HCT116 (cell line): ENCODE measurements around the gene TRIM4. TPM values are rescaled to one million over a fixed set of nuclear protein-coding genes. Genes with fewer than 3 reads are reported as not detected.
A peak's percentile ranks its signal among the peaks of the same experiment; 100 is the strongest.
"Not testable (repeated sequence)": the region's sequence is repeated elsewhere in the genome, so short reads cannot be mapped to it uniquely, and the experiment has no call there.

ENCODE experiments used
- ATAC-seq: fragments of 200-7000 bp; cut with Tn5 transposase; 2 replicates; pipeline ENCODE4 v1.9.1; 2020; ENCODE audit warnings: mild to moderate bottlenecking, moderate library complexity
- BruUV-seq: library from RNA; stranded (reverse); fragments of 400-500 nt; replicated peaks from 2 replicates; lab custom pipeline; 2021; lab: Mats Ljungman, UMichigan
- CTCF ChIA-PET: fragments of 300-600 bp; sonication (Branson Sonifier 250); formaldehyde crosslinking; loops from one replicate; lab custom pipeline; 2021; ENCODE audit warnings: antibody characterized with exemption; lab: Charles Lee
- POLR2A ChIA-PET: fragments of 300-600, 350-600 bp; sonication (Branson Sonifier 250); formaldehyde crosslinking; loops from one replicate; lab custom pipeline; 2021; ENCODE audit warnings: antibody characterized with exemption; lab: Charles Lee
- RAD21 ChIA-PET, 2 experiments: fragments of 300-600 bp; sonication (Branson Sonifier 250); formaldehyde crosslinking; loops; one replicate each; lab custom pipeline; 2023; ENCODE audit warnings: low total read pairs in 2 of 2; ENCODE audit not compliant: uncharacterized antibody in 2 of 2, unreplicated experiment in 2 of 2, low non-redundant PET in 1 of 2; lab: Charles Lee
- DNase-seq: peaks from one replicate; pipeline ENCODE4 v3.0.0-alpha.2; 2010; ENCODE audit warnings: low read depth, low spot score
- H2AFZ ChIP-seq: fragments of 200-600 bp; shearing (Covaris generic), sonication (generic); 2 replicates; pipeline ENCODE4 v1.6.1; 2017; ENCODE audit warnings: low read depth, mixed run types, mixed read lengths, antibody characterized with exemption, low read length; ENCODE audit not compliant: poor library complexity, severe bottlenecking
- H3K27ac ChIP-seq: 2 replicates; pipeline ENCODE4 v1.5.1; 2012; ENCODE audit warnings: low read depth, low read length
- H3K27me3 ChIP-seq: fragments of 200-600 bp; sonication (generic); 2 replicates; pipeline ENCODE4 v1.6.1; 2016; ENCODE audit warnings: mixed run types, low read length, mixed read lengths; ENCODE audit not compliant: insufficient read depth
- H3K36me3 ChIP-seq, 2 experiments: fragments of 200-500 bp in 1 of 2; fragments of 200-600 bp in 1 of 2; sonication (Bioruptor generic) in 1 of 2; sonication (generic) in 1 of 2; 2 replicates each; pipeline versions ENCODE4 v1.5.1 to v1.6.1; 2014 to 2016; ENCODE audit warnings: low read length in 2 of 2, inconsistent platforms in 1 of 2, mixed read lengths in 1 of 2, mixed run types in 1 of 2; ENCODE audit not compliant: insufficient read depth in 2 of 2, control insufficient read depth in 1 of 2
- H3K4me1 ChIP-seq, 2 experiments: fragments of 200-600 bp in 1 of 2; sonication (generic) in 1 of 2; 2 replicates each; pipeline versions ENCODE4 v1.5.1 to v1.6.1; 2012 to 2017; ENCODE audit warnings: low read length in 2 of 2, inconsistent platforms in 1 of 2, mild to moderate bottlenecking in 1 of 2, mixed read lengths in 1 of 2, mixed run types in 1 of 2, moderate library complexity in 1 of 2; ENCODE audit not compliant: insufficient read depth in 2 of 2, control insufficient read depth in 1 of 2
- H3K4me2 ChIP-seq: fragments of 200-600 bp; sonication (generic); 2 replicates; pipeline ENCODE4 v1.6.1; 2017; ENCODE audit warnings: mixed run types, low read length, mixed read lengths
- H3K4me3 ChIP-seq, 2 experiments: fragments of 200-600 bp in 1 of 2; sonication (generic) in 1 of 2; replicated peaks in 1 of 2; 2 replicates each; pipeline ENCODE4 v1.5.1; 2011 to 2016; ENCODE audit warnings: low read length in 2 of 2, control low read depth in 1 of 2, low read depth in 1 of 2, mild to moderate bottlenecking in 1 of 2, mixed read lengths in 1 of 2, mixed run types in 1 of 2
- H3K79me2 ChIP-seq: fragments of 200-600 bp; sonication (generic); 2 replicates; pipeline ENCODE4 v1.6.1; 2017; ENCODE audit warnings: mild to moderate bottlenecking, mixed run types, low read length, moderate library complexity, mixed read lengths; ENCODE audit not compliant: insufficient read depth
- H3K9ac ChIP-seq: fragments of 200-600 bp; sonication (generic); 2 replicates; pipeline ENCODE4 v1.6.1; 2016; ENCODE audit warnings: low read length, mixed read lengths
- H3K9me2 ChIP-seq: fragments of 200-600 bp; sonication (generic), shearing (Covaris generic); 2 replicates; pipeline ENCODE4 v1.6.1; 2017; ENCODE audit warnings: mixed run types, mild to moderate bottlenecking, moderate library complexity; ENCODE audit not compliant: insufficient read depth
- H3K9me3 ChIP-seq, 2 experiments: fragments of 200-500 bp in 1 of 2; fragments of 200-600 bp in 1 of 2; sonication (Bioruptor generic) in 1 of 2; sonication (generic) in 1 of 2; 2 replicates each; pipeline ENCODE4 v1.6.1; 2014 to 2017; ENCODE audit warnings: low read length in 2 of 2, mixed read lengths in 2 of 2, inconsistent platforms in 1 of 2, low read depth in 1 of 2, mild to moderate bottlenecking in 1 of 2, mixed run types in 1 of 2, moderate library complexity in 1 of 2; ENCODE audit not compliant: control insufficient read depth in 1 of 2, insufficient read depth in 1 of 2
- H4K20me1 ChIP-seq: fragments of 200-600 bp; sonication (generic), shearing (Covaris generic); 2 replicates; pipeline ENCODE4 v1.6.1; 2017; ENCODE audit warnings: mixed run types, mild to moderate bottlenecking, moderate library complexity; ENCODE audit not compliant: insufficient read depth
- CEBPB ChIP-seq: IDR thresholded peaks from 2 replicates; pipeline ENCODE4 v1.6.1; 2012; ENCODE audit warnings: low read depth
- EGR1 ChIP-seq: IDR thresholded peaks from 2 replicates; pipeline ENCODE4 v1.6.1; 2012; ENCODE audit warnings: low read depth
- ELF1 ChIP-seq: IDR thresholded peaks from 2 replicates; pipeline ENCODE4 v1.6.1; 2012; ENCODE audit warnings: low read depth, borderline replicate concordance
- JUND ChIP-seq: IDR thresholded peaks from 2 replicates; pipeline ENCODE4 v1.6.1; 2012
- SP1 ChIP-seq: IDR thresholded peaks from 2 replicates; pipeline ENCODE4 v1.6.1; 2012; ENCODE audit warnings: low read depth
- ZBTB33 ChIP-seq: IDR thresholded peaks from 2 replicates; pipeline ENCODE4 v1.6.1; 2011; ENCODE audit warnings: mild to moderate bottlenecking, low read length, moderate library complexity; ENCODE audit not compliant: insufficient replicate concordance; ENCODE audit errors: extremely low read depth
- ZFX ChIP-seq: fragments of 450-650 bp; IDR thresholded peaks from 2 replicates; pipeline ENCODE4 v1.6.1; 2017
- ZNF274 ChIP-seq: fragments of 200-500 bp; sonication (Bioruptor generic); IDR thresholded peaks from 2 replicates; pipeline ENCODE4 v1.6.1; 2014; ENCODE audit warnings: mild to moderate bottlenecking, low read depth, low read length, inconsistent platforms
- intact Hi-C: fragments of 100-400 bp; cut with micrococcal nuclease; formaldehyde crosslinking; loops from 2 replicates; pipeline ENCODE4 v1.10.0; 2022
- total RNA-seq: library from RNA; stranded (reverse); gene quantifications from one replicate; pipeline ENCODE4 v1.2.1, GENCODE V29; 2021; ENCODE audit not compliant: unreplicated experiment

Gene TRIM4
- total RNA-seq, 1 experiment from 2014 or later = 25.1 TPM

GRCh38 chr7:99953649-99954048 lies 34.3 kb upstream of the TRIM4 start:
- no peak overlapping the region for H3K9ac ChIP-seq
- no peak overlapping the region for H3K27ac ChIP-seq
- no peaks in the 10 kb centered on the region for H3K27me3 ChIP-seq
- no peak for TF ChIP-seq ELF1
- TF ChIP-seq EGR1 = no peak
- TF ChIP-seq ZBTB33 = no peak
- TF ChIP-seq CEBPB = peak; percentile 69
- no peak for TF ChIP-seq JUND
- TF ChIP-seq SP1 = no peak; the same call in 1 of the 2 replicates
- TF ChIP-seq ZFX = no peak
- TF ChIP-seq ZNF274 = no peak
- no peaks in the 10 kb centered on the region; a peak in 1 of 4 replicates for H3K9me3 ChIP-seq
- BruUV-seq = no TSS peak
- H3K4me1 ChIP-seq = peaks cover 0 to 14% of the 10 kb centered on the region in 2 experiments; a peak in 2 of 4 replicates
- ChIA-PET POLR2A (no interaction called here), RAD21 (no interaction called here), CTCF (no interaction called here)
- no peaks in the 10 kb centered on the region for H3K9me2 ChIP-seq
- no peaks in the 10 kb centered on the region for H4K20me1 ChIP-seq
- no peaks in the 10 kb centered on the region for H3K79me2 ChIP-seq
- H3K36me3 ChIP-seq = no peaks in the 10 kb centered on the region
- intact Hi-C loops = no loop called here
- ATAC-seq (no peak), DNase-seq (no peak)
- H3K4me3 ChIP-seq = no peak overlapping the region
- H3K4me2 ChIP-seq = no peak overlapping the region
- H2AFZ ChIP-seq = no peak overlapping the region

- H3K4me2 ChIP-seq, POLR2A ChIA-PET, H3K9me3 ChIP-seq, intact Hi-C loops, H3K79me2 ChIP-seq, ATAC-seq, H3K36me3 ChIP-seq, H3K27ac ChIP-seq, DNase-seq, H3K27me3 ChIP-seq, H3K4me3 ChIP-seq, H3K9me2 ChIP-seq, H3K9ac ChIP-seq, CTCF ChIA-PET, H4K20me1 ChIP-seq, BruUV-seq, RAD21 ChIA-PET, H2AFZ ChIP-seq: not testable (repeated sequence)
- H3K4me1 ChIP-seq = peaks cover 0 to 14% of the 10 kb centered on the region in 2 experiments; a peak in 2 of 4 replicates
These were observed 33.3 kb upstream of the TRIM4 start for GRCh38 chr7:99952649-99953048.
